Measurements from ENCODE around the gene NDUFS1. TPM values are rescaled to one million over a fixed set of nuclear protein-coding genes. Genes with fewer than 3 reads are reported as not detected.

Gene NDUFS1
- total and polyA plus RNA-seq, 10 of the 15 experiments (the other 5 are each of a cell fraction or from before 2014, with no cell fraction given), result 62.6 to 108 (median 90.4) TPM

GRCh38 chr2:206201075-206201848 lies 42.0 kb upstream of the NDUFS1 start (continued):
- no peak for TF ChIP-seq CUX1 (IDR thresholded peaks at IDR 0.05; ENCODE audit: insufficient replicate concordance, low read depth, low read length)
- no peak for TF ChIP-seq JUNB (IDR thresholded peaks at IDR 0.05)
- TF ChIP-seq BRCA1 (IDR thresholded peaks at IDR 0.05; ENCODE audit: low read depth, low read length), result no peak
- TF ChIP-seq USF1 (IDR thresholded peaks at IDR 0.05; ENCODE audit: borderline replicate concordance, extremely low read length, insufficient read depth, low read depth, low read length), result no peak
- no peak for TF ChIP-seq CEBPB (IDR thresholded peaks at IDR 0.05; ENCODE audit: borderline replicate concordance in 1 of 2, low read depth in 2 of 2, low read length in 2 of 2)
- TF ChIP-seq BCL3 (IDR thresholded peaks at IDR 0.05; ENCODE audit: borderline replicate concordance, insufficient read depth, low read depth, low read length, poor library complexity, severe bottlenecking), result no peak
- no peak for TF ChIP-seq ZBTB40 (IDR thresholded peaks at IDR 0.05; ENCODE audit: borderline replicate concordance)

Data from GM12878 (cell line).